Uterus (tissue), 2 donors: ENCODE results near the gene ITSN1.

ENCODE experiments used
- CTCF ChIP-seq, 4 experiments: fragments of 200-600 bp in 2 of 4; fragments of 450-650 bp in 2 of 4; sonication (generic) in 2 of 4; IDR thresholded peaks; one replicate each; pipeline ENCODE4 v1.5.1; 2016 to 2019; ENCODE audit warnings: antibody characterized with exemption in 4 of 4, mild to moderate bottlenecking in 2 of 4, moderate library complexity in 1 of 4
- POLR2A ChIP-seq, 2 donors: fragments of 450-650 bp; IDR thresholded peaks; one replicate each; pipeline ENCODE4 v1.6.1; 2016; ENCODE audit warnings: antibody characterized with exemption in 2 of 2, mild to moderate bottlenecking in 1 of 2, moderate library complexity in 1 of 2

GRCh38 chr21:33686386-33686785 is 44.1 kb downstream of the ITSN1 start:
- TF ChIP-seq POLR2A (IDR thresholded peaks at IDR 0.05) (no peak), CTCF (IDR thresholded peaks at IDR 0.05) (no peak)
